ENCODE measurements around the gene SFMBT2. TPM values are rescaled to one million over a fixed set of nuclear protein-coding genes. Genes with fewer than 3 reads are reported as not detected.

SFMBT2 gene
- total RNA-seq, 4 donors from 2014 or later = 7.1 to 13.2 (median 9.0) TPM

DNA sequence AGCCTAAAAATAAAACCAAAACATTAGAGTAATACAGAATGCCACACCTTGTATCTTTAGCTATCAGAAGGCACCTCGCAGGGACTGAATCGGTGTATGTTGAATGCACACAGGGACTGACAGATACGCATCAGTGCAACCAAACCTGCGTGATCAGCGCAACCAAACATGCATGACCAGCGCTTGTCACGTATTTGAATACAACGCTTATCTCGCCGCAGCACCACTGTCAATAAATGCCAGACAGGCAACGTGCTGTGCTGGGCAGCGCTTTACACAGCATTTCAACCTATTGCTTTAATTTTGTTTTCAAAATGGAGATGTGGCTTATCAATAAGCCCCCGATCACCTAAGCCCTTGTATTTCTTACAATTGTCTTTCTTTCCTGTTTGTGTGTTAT lies 242.4 kb downstream of the SFMBT2 start:
- intact Hi-C loops (cut with DNase I) = no loop called here
- Histone ChIP-seq H3K9me3 (no peaks in the 10 kb centered on the region), H3K4me1 (no peaks in the 10 kb centered on the region), H3K4me3 (replicated peaks in 1 of 3) (no peak overlapping the region), H3K36me3 (peaks cover 19 to 21% of the 10 kb centered on the region in 2 donors), H3K27me3 (no peaks in the 10 kb centered on the region), H3K27ac (no peak overlapping the region)
- no peak for DNase-seq
- no peak for TF ChIP-seq POLR2A (IDR thresholded peaks at IDR 0.05)
- TF ChIP-seq, protein P1, sequence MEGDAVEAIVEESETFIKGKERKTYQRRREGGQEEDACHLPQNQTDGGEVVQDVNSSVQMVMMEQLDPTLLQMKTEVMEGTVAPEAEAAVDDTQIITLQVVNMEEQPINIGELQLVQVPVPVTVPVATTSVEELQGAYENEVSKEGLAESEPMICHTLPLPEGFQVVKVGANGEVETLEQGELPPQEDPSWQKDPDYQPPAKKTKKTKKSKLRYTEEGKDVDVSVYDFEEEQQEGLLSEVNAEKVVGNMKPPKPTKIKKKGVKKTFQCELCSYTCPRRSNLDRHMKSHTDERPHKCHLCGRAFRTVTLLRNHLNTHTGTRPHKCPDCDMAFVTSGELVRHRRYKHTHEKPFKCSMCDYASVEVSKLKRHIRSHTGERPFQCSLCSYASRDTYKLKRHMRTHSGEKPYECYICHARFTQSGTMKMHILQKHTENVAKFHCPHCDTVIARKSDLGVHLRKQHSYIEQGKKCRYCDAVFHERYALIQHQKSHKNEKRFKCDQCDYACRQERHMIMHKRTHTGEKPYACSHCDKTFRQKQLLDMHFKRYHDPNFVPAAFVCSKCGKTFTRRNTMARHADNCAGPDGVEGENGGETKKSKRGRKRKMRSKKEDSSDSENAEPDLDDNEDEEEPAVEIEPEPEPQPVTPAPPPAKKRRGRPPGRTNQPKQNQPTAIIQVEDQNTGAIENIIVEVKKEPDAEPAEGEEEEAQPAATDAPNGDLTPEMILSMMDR (IDR thresholded peaks at IDR 0.05) = no peak
- WGBS, 2 donors = 96 to 97% methylated on average over 13 of the region's 13 CpGs

DNA sequence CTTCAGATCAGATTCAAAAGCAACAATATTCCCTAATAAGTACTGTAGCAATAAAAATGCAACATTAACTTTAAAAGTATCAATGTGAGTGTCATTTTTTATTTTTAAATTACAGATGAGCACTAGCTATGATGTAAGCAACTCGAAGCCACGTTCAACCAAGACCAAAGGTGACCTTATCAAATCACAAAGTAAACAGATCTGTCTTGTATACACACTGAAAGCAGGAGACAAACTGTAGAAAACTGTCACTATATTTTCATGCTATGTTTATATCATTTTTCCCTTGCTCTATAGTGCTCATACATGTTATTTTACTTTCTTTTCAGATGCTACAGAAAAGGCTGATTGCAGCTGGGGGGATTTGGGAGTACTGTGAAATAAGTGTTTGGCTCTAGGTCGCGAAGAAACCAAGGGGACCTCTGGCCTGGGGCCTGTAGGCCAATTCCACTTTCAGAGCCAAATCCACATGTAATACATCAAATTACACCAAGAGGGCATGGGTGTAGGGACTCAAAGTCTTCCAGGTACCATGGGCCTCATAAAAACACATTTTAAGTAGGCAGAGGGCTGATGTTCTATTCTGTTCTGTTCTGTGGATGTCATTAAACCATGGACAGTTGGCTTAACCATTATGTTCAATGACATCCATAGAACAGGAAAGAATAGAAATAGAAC lies 245.2 kb downstream of the SFMBT2 start:
- Histone ChIP-seq H3K4me3 (replicated peaks in 1 of 3) (no peak overlapping the region), H3K36me3 (peaks cover 4 to 9% of the 10 kb centered on the region in 2 donors), H3K4me1 (no peaks in the 10 kb centered on the region), H3K27me3 (no peaks in the 10 kb centered on the region), H3K27ac (no peak overlapping the region), H3K9me3 (no peaks in the 10 kb centered on the region)
- WGBS, 2 donors = 83 to 86% methylated on average over 4 of the region's 4 CpGs
- intact Hi-C loops (cut with DNase I) = no loop called here
- DNase-seq = no peak
- TF ChIP-seq POLR2A (IDR thresholded peaks at IDR 0.05) = no peak
- TF ChIP-seq, protein P1 (IDR thresholded peaks at IDR 0.05) = no peak

DNA sequence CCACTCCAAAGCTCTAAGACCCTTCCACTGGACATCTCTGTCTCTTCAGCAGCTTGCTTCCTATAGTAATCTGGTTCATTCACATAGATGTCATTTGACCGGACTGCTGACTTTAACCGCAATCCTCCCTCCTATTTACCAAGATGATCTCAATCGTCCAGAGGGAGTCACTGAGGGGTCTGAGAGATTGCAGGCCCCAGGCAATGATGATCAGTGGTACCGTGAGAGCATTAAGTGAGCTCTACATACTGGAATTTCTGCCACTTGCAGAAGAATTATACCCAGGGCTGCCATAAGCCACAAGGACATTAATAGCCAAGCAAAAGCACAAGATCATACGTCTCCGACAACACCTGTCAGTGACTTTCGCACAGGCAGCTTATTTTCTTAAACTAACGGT lies 245.9 kb downstream of the SFMBT2 start:
- no peaks in the 10 kb centered on the region for H3K27me3 ChIP-seq
- no peak for TF ChIP-seq POLR2A (IDR thresholded peaks at IDR 0.05)
- TF ChIP-seq, protein P1 (IDR thresholded peaks at IDR 0.05) = no peak
- peaks cover 0 to 4% of the 10 kb centered on the region in 2 donors for H3K4me1 ChIP-seq
- no peaks in the 10 kb centered on the region for H3K9me3 ChIP-seq
- H3K27ac ChIP-seq = no peak overlapping the region
- no peak overlapping the region for H3K4me3 ChIP-seq (replicated peaks in 1 of 3)
- peaks cover 0 to 7% of the 10 kb centered on the region in 2 donors for H3K36me3 ChIP-seq
- intact Hi-C loops (cut with DNase I) = no loop called here
- 97 to 98% methylated on average over 8 of the region's 8 CpGs for WGBS, 2 donors
- no peak for DNase-seq

DNA sequence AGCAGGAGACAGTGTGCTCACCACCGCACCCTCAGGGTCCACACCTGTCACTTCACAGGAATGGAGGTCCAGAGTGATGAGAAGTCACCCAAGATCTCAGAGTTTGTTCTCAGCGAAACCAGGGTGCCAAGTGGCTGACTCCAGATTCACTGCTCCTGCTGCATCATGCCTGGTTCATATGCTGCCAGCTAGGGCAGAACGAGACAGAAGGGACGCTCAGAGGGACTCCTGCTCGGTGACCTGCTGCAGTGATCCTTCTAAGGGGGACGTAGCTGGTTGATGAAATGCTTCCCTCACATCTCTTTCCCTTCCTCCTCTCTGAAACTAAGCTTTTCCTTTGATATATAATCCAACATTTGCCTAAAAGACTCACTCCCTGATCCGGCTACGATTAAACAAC lies 248.5 kb downstream of the SFMBT2 start:
- H3K9me3 ChIP-seq = no peaks in the 10 kb centered on the region

More for the DNA sequence above, 248.5 kb downstream of the SFMBT2 start:
- peaks cover 0 to 8% of the 10 kb centered on the region in 2 donors for H3K4me1 ChIP-seq
- TF ChIP-seq, protein P1 (IDR thresholded peaks at IDR 0.05) = no peak
- TF ChIP-seq POLR2A (IDR thresholded peaks at IDR 0.05) = no peak
- intact Hi-C loops (cut with DNase I) = no loop called here
- peaks cover 0 to 7% of the 10 kb centered on the region in 2 donors for H3K36me3 ChIP-seq
- no peak overlapping the region for H3K27ac ChIP-seq
- 95% methylated on average over 7 to 8 of the region's 8 CpGs for WGBS, 2 donors
- H3K4me3 ChIP-seq (replicated peaks in 1 of 3) = no peak overlapping the region
- no peaks in the 10 kb centered on the region for H3K27me3 ChIP-seq
- DNase-seq = no peak
